H9 (cell line): Measurements from ENCODE around the gene CRCP. TPM values are rescaled to one million over a fixed set of nuclear protein-coding genes. Genes with fewer than 3 reads are reported as not detected.

Experiments used
- DNase-seq: peaks from one replicate; pipeline ENCODE4 v3.0.0-alpha.2; 2017
- H2AFZ ChIP-seq: one replicate; pipeline ENCODE4 v1.6.1; 2013; ENCODE audit warnings: mild to moderate bottlenecking, low read length, control low read depth, moderate library complexity
- H2AK5ac ChIP-seq: 2 replicates; pipeline ENCODE4 v1.6.1; 2013; ENCODE audit warnings: low read length, control low read depth, mixed read lengths; ENCODE audit not compliant: insufficient read length
- H2BK120ac ChIP-seq: one replicate; pipeline ENCODE4 v1.6.1; 2013; ENCODE audit warnings: low read depth, mild to moderate bottlenecking, low read length, control low read depth, inconsistent platforms; ENCODE audit not compliant: poor library complexity, severe bottlenecking
- H2BK12ac ChIP-seq: 2 replicates; pipeline ENCODE4 v1.6.1; 2013; ENCODE audit warnings: low read length, control low read depth, mixed read lengths, low read depth; ENCODE audit not compliant: insufficient read length
- H2BK15ac ChIP-seq: 2 replicates; pipeline ENCODE4 v1.6.1; 2013; ENCODE audit warnings: low read depth, low read length, control low read depth
- H2BK20ac ChIP-seq: one replicate; pipeline ENCODE4 v1.6.1; 2013; ENCODE audit warnings: low read depth, mild to moderate bottlenecking, low read length, control low read depth, inconsistent platforms; ENCODE audit not compliant: poor library complexity, severe bottlenecking
- H2BK5ac ChIP-seq: 2 replicates; pipeline ENCODE4 v1.6.1; 2013; ENCODE audit warnings: low read length, control low read depth, mixed read lengths; ENCODE audit not compliant: insufficient read length
- H3K14ac ChIP-seq: 2 replicates; pipeline ENCODE4 v1.6.1; 2013; ENCODE audit warnings: low read length, control low read depth; ENCODE audit not compliant: insufficient read depth
- H3K18ac ChIP-seq: 2 replicates; pipeline ENCODE4 v1.6.1; 2013; ENCODE audit warnings: low read depth, mild to moderate bottlenecking, mixed read lengths, low read length, control low read depth; ENCODE audit not compliant: insufficient read length
- H3K23ac ChIP-seq: 2 replicates; pipeline ENCODE4 v1.6.1; 2013; ENCODE audit warnings: low read length, control low read depth, mixed read lengths, low read depth; ENCODE audit not compliant: insufficient read length
- H3K23me2 ChIP-seq: 2 replicates; pipeline ENCODE4 v1.6.1; 2013; ENCODE audit warnings: low read depth, mild to moderate bottlenecking, mixed read lengths, low read length, control low read depth; ENCODE audit not compliant: insufficient read length, poor library complexity, severe bottlenecking
- H3K27ac ChIP-seq: 2 replicates; pipeline ENCODE4 v1.5.1; 2013; ENCODE audit warnings: low read length, control low read depth, mixed read lengths, low read depth; ENCODE audit not compliant: insufficient read length
- H3K27me3 ChIP-seq: 2 replicates; pipeline ENCODE4 v1.6.1; 2013; ENCODE audit warnings: low read length, control low read depth, inconsistent platforms; ENCODE audit not compliant: insufficient read depth
- H3K4ac ChIP-seq: 2 replicates; pipeline ENCODE4 v1.6.1; 2013; ENCODE audit warnings: low read depth, mild to moderate bottlenecking, control low read depth, inconsistent platforms, low read length, moderate library complexity
- H3K4me1 ChIP-seq: 2 replicates; pipeline ENCODE4 v1.6.1; 2013; ENCODE audit warnings: low read length, control low read depth, inconsistent platforms; ENCODE audit not compliant: insufficient read depth
- H3K4me2 ChIP-seq: 2 replicates; pipeline ENCODE4 v1.6.1; 2013; ENCODE audit warnings: low read length, control low read depth, mixed read lengths; ENCODE audit not compliant: insufficient read length, insufficient read depth
- H3K56ac ChIP-seq: 2 replicates; pipeline ENCODE4 v1.6.1; 2013; ENCODE audit warnings: low read depth, mild to moderate bottlenecking, mixed read lengths, low read length, control low read depth; ENCODE audit not compliant: insufficient read length
- H3K79me1 ChIP-seq: 2 replicates; pipeline ENCODE4 v1.6.1; 2013; ENCODE audit warnings: low read depth, mild to moderate bottlenecking, moderate library complexity, low read length, control low read depth, inconsistent platforms; ENCODE audit not compliant: insufficient read depth, poor library complexity, severe bottlenecking
- H3K79me2 ChIP-seq: 2 replicates; pipeline ENCODE4 v1.6.1; 2013; ENCODE audit warnings: low read length, control low read depth, inconsistent platforms; ENCODE audit not compliant: insufficient read depth
- H3K9ac ChIP-seq: 2 replicates; pipeline ENCODE4 v1.6.1; 2013; ENCODE audit warnings: low read length, control low read depth, mixed read lengths; ENCODE audit not compliant: insufficient read length; ENCODE audit errors: extremely low read depth
- H3K9me3 ChIP-seq: one replicate; pipeline ENCODE4 v1.6.1; 2013; ENCODE audit warnings: low read depth, low read length, inconsistent platforms; ENCODE audit not compliant: control insufficient read depth
- H3T11ph ChIP-seq: one replicate; pipeline ENCODE4 v1.6.1; 2013; ENCODE audit warnings: mild to moderate bottlenecking, low read length, control low read depth, inconsistent platforms
- H4K20me1 ChIP-seq: one replicate; pipeline ENCODE4 v1.6.1; 2013; ENCODE audit not compliant: control insufficient read depth, insufficient read length, insufficient read depth
- H4K5ac ChIP-seq: 2 replicates; pipeline ENCODE4 v1.6.1; 2013; ENCODE audit warnings: low read depth, mild to moderate bottlenecking, mixed read lengths, low read length, control low read depth; ENCODE audit not compliant: insufficient read length
- H4K8ac ChIP-seq: replicated peaks from 2 replicates; pipeline ENCODE4 v1.6.1; 2013; ENCODE audit warnings: low read length, control low read depth, mixed read lengths, low read depth; ENCODE audit not compliant: insufficient read length
- H4K91ac ChIP-seq: 2 replicates; pipeline ENCODE4 v1.6.1; 2013; ENCODE audit warnings: low read depth, mild to moderate bottlenecking, moderate library complexity, mixed read lengths, low read length, control low read depth; ENCODE audit not compliant: insufficient read length
- H3K27ac Mint-ChIP-seq, 3 experiments: 2 replicates in 2 of 3; 3 replicates in 1 of 3; pipeline ENCODE4 v1.8.0; 2020 to 2021; ENCODE audit warnings: mixed read lengths in 3 of 3, mild to moderate bottlenecking in 1 of 3, moderate library complexity in 1 of 3
- H3K27me3 Mint-ChIP-seq: 2 replicates; pipeline ENCODE4 v1.8.0; 2021; ENCODE audit warnings: low read depth, mild to moderate bottlenecking, moderate library complexity, mixed read lengths
- H3K36me3 Mint-ChIP-seq, 3 experiments: 2 replicates in 2 of 3; 3 replicates in 1 of 3; pipeline ENCODE4 v1.8.0; 2020 to 2021; ENCODE audit warnings: low read depth in 3 of 3, mixed read lengths in 3 of 3; ENCODE audit not compliant: insufficient read depth in 1 of 3
- H3K4me1 Mint-ChIP-seq, 2 experiments: 2 replicates each; pipeline ENCODE4 v1.8.0; 2020; ENCODE audit warnings: mixed read lengths in 2 of 2
- H3K4me3 Mint-ChIP-seq, 2 experiments: 2 replicates in 1 of 2; 3 replicates in 1 of 2; pipeline ENCODE4 v1.8.0; 2020 to 2021; ENCODE audit warnings: mild to moderate bottlenecking in 2 of 2, mixed read lengths in 2 of 2, moderate library complexity in 1 of 2
- H3K9me3 Mint-ChIP-seq, 2 experiments: 2 replicates in 1 of 2; 3 replicates in 1 of 2; pipeline ENCODE4 v1.8.0; 2020; ENCODE audit warnings: mild to moderate bottlenecking in 2 of 2, mixed read lengths in 2 of 2, moderate library complexity in 1 of 2
- WGBS: extraction: QIAGEN DNeasy Blood & Tissue Kit; methylation state at CpG from one replicate; pipeline ENCODE4 v1.1.7; 2013; ENCODE audit warnings: missing lambda C conversion rate, low lambda C conversion rate, mixed read lengths; ENCODE audit not compliant: insufficient read length; ENCODE audit errors: extremely low coverage; 5-methylcytosine and 5-hydroxymethylcytosine counted together
- total RNA-seq: library from RNA; stranded (reverse); gene quantifications from 2 replicates; pipeline ENCODE4 v1.2.1, GENCODE V29; 2021
- TF ChIP-seq, protein P1 (sequence below): fragments of 200-600 bp; sonication (generic); conservative IDR thresholded peaks from 3 replicates; pipeline ENCODE4 v1.8.0; 2021; ENCODE audit warnings: antibody characterized with exemption, mild to moderate bottlenecking

The CRCP gene
- total RNA-seq, 1 experiment from 2014 or later = 39.0 TPM

DNA sequence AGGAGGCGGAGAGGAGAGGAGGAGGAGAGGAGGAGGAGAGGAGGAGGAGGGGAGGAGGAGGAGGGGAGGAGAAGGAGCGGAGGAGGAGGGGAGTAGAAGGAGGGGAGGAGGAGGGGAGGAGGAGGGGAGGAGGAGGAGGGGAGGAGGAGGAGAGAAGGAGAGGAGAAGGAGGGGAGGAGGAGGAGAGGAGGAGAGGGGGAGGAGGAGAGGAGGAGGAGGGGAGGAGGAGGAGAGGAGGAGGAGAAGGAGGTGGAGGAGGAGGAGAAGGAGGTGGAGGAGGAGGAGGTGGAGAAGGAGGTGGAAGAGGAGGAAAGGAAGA lies 15.5 kb upstream of the CRCP start:
- no peaks in the 10 kb centered on the region for H3K9me3 ChIP-seq
- TF ChIP-seq, protein P1, sequence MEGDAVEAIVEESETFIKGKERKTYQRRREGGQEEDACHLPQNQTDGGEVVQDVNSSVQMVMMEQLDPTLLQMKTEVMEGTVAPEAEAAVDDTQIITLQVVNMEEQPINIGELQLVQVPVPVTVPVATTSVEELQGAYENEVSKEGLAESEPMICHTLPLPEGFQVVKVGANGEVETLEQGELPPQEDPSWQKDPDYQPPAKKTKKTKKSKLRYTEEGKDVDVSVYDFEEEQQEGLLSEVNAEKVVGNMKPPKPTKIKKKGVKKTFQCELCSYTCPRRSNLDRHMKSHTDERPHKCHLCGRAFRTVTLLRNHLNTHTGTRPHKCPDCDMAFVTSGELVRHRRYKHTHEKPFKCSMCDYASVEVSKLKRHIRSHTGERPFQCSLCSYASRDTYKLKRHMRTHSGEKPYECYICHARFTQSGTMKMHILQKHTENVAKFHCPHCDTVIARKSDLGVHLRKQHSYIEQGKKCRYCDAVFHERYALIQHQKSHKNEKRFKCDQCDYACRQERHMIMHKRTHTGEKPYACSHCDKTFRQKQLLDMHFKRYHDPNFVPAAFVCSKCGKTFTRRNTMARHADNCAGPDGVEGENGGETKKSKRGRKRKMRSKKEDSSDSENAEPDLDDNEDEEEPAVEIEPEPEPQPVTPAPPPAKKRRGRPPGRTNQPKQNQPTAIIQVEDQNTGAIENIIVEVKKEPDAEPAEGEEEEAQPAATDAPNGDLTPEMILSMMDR = no peak
- no CpG with 5 or more reads among the region's 2 CpGs for WGBS
- no peak overlapping the region for H2BK20ac ChIP-seq
- no peak overlapping the region for H3K18ac ChIP-seq
- no peak overlapping the region for H3K56ac ChIP-seq
- H2AK5ac ChIP-seq = no peak overlapping the region
- no peak overlapping the region for H4K8ac ChIP-seq
- Mint-ChIP-seq H3K27me3 (no peaks in the 10 kb centered on the region), H3K4me1 (peaks cover 5 to 9% of the 10 kb centered on the region in 2 experiments; a peak in 3 of 4 replicates), H3K36me3 (no peaks in the 10 kb centered on the region; a peak in 1 of 7 replicates), H3K4me3 (no peak overlapping the region), H3K27ac (no peak overlapping the region), H3K9me3 (peaks cover 0 to 2% of the 10 kb centered on the region in 2 experiments; a peak in 1 of 5 replicates)
- no peak overlapping the region for H3K4ac ChIP-seq
- no peaks in the 10 kb centered on the region for H3K23me2 ChIP-seq
- no peak overlapping the region for H3T11ph ChIP-seq
- H3K23ac ChIP-seq = no peak overlapping the region
- no peak overlapping the region for H2BK15ac ChIP-seq
- H2AFZ ChIP-seq = no peak overlapping the region
- DNase-seq = no peak
- H4K20me1 ChIP-seq = no peaks in the 10 kb centered on the region
- H2BK120ac ChIP-seq = no peak overlapping the region
- H3K9ac ChIP-seq = no peak overlapping the region
- no peak overlapping the region for H2BK12ac ChIP-seq
- no peak overlapping the region for H2BK5ac ChIP-seq
- no peak overlapping the region for H4K91ac ChIP-seq
- no peaks in the 10 kb centered on the region for H3K27me3 ChIP-seq
- no peak overlapping the region for H3K14ac ChIP-seq
- no peaks in the 10 kb centered on the region for H3K4me1 ChIP-seq
- H3K4me2 ChIP-seq = peak overlapping the region; percentile 10
- no peak overlapping the region for H3K27ac ChIP-seq
- H4K5ac ChIP-seq = no peak overlapping the region
- H3K79me1 ChIP-seq = no peaks in the 10 kb centered on the region
- no peaks in the 10 kb centered on the region for H3K79me2 ChIP-seq
